Activated CD8-positive, alpha-beta memory T cell treated with anti-CD3 and anti-CD28 coated beads, Interleukin-2, amount 50 U/mL, for 4 hours (primary cell): ENCODE measurements around the gene FOXF1.

Experiments
- DNase-seq: peaks from one replicate; pipeline ENCODE4 v3.0.0-alpha.2; 2020

Gene FOXF1

GRCh38 chr16:86510465-86511261 is at the start of gene FOXF1:
FOXF1 (plus strand) TSS chr16:86510527; CDS start chr16:86510570, 43 bp downstream.
- no peak for DNase-seq

GRCh38 chr16:86461037-86461436 is 49.3 kb upstream of the FOXF1 start:
- DNase-seq, result no peak

- DNase-seq, result no peak
Measured at GRCh38 chr16:86462334-86463084, 47.8 kb upstream of the FOXF1 start.

GRCh38 chr16:86464044-86464443 is 46.3 kb upstream of the FOXF1 start:
- DNase-seq, result no peak

- DNase-seq, result no peak
Measured at GRCh38 chr16:86465434-86465833, 44.9 kb upstream of the FOXF1 start.

- no peak for DNase-seq
Measured at GRCh38 chr16:86466696-86467406, 43.5 kb upstream of the FOXF1 start.

- no peak for DNase-seq
Measured at GRCh38 chr16:86467490-86467889, 42.8 kb upstream of the FOXF1 start.

- DNase-seq, result no peak
Measured at GRCh38 chr16:86470964-86471363, 39.4 kb upstream of the FOXF1 start.

GRCh38 chr16:86471896-86472295 is 38.4 kb upstream of the FOXF1 start:
- DNase-seq, result no peak

GRCh38 chr16:86472366-86472765 is 38.0 kb upstream of the FOXF1 start:
- no peak for DNase-seq

GRCh38 chr16:86476956-86477534 is 33.3 kb upstream of the FOXF1 start:
- no peak for DNase-seq

GRCh38 chr16:86477642-86478041 is 32.7 kb upstream of the FOXF1 start:
- DNase-seq, result no peak

- no peak for DNase-seq
Measured at GRCh38 chr16:86478779-86479178, 31.5 kb upstream of the FOXF1 start.

- DNase-seq, result no peak
Measured at GRCh38 chr16:86479419-86479818, 30.9 kb upstream of the FOXF1 start.

GRCh38 chr16:86480444-86480843 is 29.9 kb upstream of the FOXF1 start:
- no peak for DNase-seq

GRCh38 chr16:86481607-86482006 is 28.7 kb upstream of the FOXF1 start:
- DNase-seq, result no peak

- DNase-seq, result no peak
Measured at GRCh38 chr16:86484240-86484639, 26.1 kb upstream of the FOXF1 start.

- no peak for DNase-seq
Measured at GRCh38 chr16:86485746-86486145, 24.6 kb upstream of the FOXF1 start.

GRCh38 chr16:86490859-86491639 is 19.3 kb upstream of the FOXF1 start:
- no peak for DNase-seq

GRCh38 chr16:86491640-86492023 is 18.7 kb upstream of the FOXF1 start:
- no peak for DNase-seq

- no peak for DNase-seq
Measured at GRCh38 chr16:86492267-86492960, 17.9 kb upstream of the FOXF1 start.
